ENCODE data around the gene NQO1. TPM values are rescaled to one million over a fixed set of nuclear protein-coding genes. Genes with fewer than 3 reads are reported as not detected.
A peak's percentile ranks its signal among the peaks of the same experiment; 100 is the strongest.

NQO1 gene
- total and polyA plus RNA-seq, 9 of the 15 experiments (the other 6 are each of a cell fraction or from before 2014, with no cell fraction given): 96.7 to 198 (median 122) TPM

- no peak for TF ChIP-seq ZKSCAN1 (IDR thresholded peaks at IDR 0.05; ENCODE audit: low read depth, low read length)
- TF ChIP-seq BDP1 (IDR thresholded peaks at IDR 0.05; ENCODE audit: insufficient read depth, insufficient read length): no peak
- peak; percentile 77; the same call in 1 of the 2 replicates for TF ChIP-seq ILF3 (IDR thresholded peaks at IDR 0.05; ENCODE audit: borderline replicate concordance)
- no peak for TF ChIP-seq THRA (IDR thresholded peaks at IDR 0.05)
- no peak for TF ChIP-seq ATF1 (CRISPR knock-in tag; IDR thresholded peaks at IDR 0.05)
- 0 out of 2 replicates have a peak, but pooled peaks have one; percentile 5 for TF ChIP-seq ATF1 (tag; IDR thresholded peaks at IDR 0.05)
- no peak for TF ChIP-seq MEF2A (IDR thresholded peaks at IDR 0.05; ENCODE audit: control insufficient read depth, low read depth, low read length)
- TF ChIP-seq CBFA2T2 (conservative IDR thresholded peaks at IDR 0.05): peak; percentile 96
- TF ChIP-seq ATF3 (IDR thresholded peaks at IDR 0.05): peak; percentile 28; the same call in 1 of the 2 replicates
- no peak for TF ChIP-seq ATF3 (CRISPR knock-in tag; conservative IDR thresholded peaks at IDR 0.05)
- peak; percentile 91 to 97; a peak in 3 of 4 replicates for TF ChIP-seq SIN3A (IDR thresholded peaks at IDR 0.05; ENCODE audit: borderline replicate concordance in 2 of 2, control insufficient read depth in 1 of 2, low read depth in 2 of 2, low read length in 2 of 2)
- no peak for TF ChIP-seq IRF9 (tag; IDR thresholded peaks at IDR 0.05)
- TF ChIP-seq ZNF124 (CRISPR knock-in tag; IDR thresholded peaks at IDR 0.05): no peak
- TF ChIP-seq L3MBTL2 (IDR thresholded peaks at IDR 0.05): peak; percentile 89
- peak; percentile 71 for TF ChIP-seq POLR2AphosphoS5 (IDR thresholded peaks at IDR 0.05; ENCODE audit: control insufficient read depth, insufficient read depth, low read depth, low read length)
- TF ChIP-seq ZEB2 (IDR thresholded peaks at IDR 0.05): peak; percentile 76
- no peak for TF ChIP-seq ZBTB2 (IDR thresholded peaks at IDR 0.05)
- TF ChIP-seq CREM (IDR thresholded peaks at IDR 0.05; ENCODE audit: low read depth): no peak
Observed at GRCh38 chr16:69761983-69762813, 35.8 kb upstream of the NQO1 start, which contains the start of gene WWP2 (continued).

Data from K562 (cell line).